GM12865 (cell line): ENCODE results near the gene PAX2.

Source experiments
- DNase-seq: peaks from one replicate; pipeline ENCODE4 v3.0.0; 2010; ENCODE audit warnings: low read depth
- H3K4me3 ChIP-seq: 2 replicates; pipeline ENCODE4 v1.5.1; 2011; ENCODE audit warnings: mild to moderate bottlenecking, low read depth, low read length, control low read depth
- CTCF ChIP-seq: IDR thresholded peaks from 2 replicates; pipeline ENCODE4 v1.5.1; 2011; ENCODE audit warnings: low read length, control low read depth, low read depth, inconsistent platforms; ENCODE audit not compliant: insufficient read depth; ENCODE audit errors: missing control alignments

PAX2 gene

GRCh38 chr10:100774223-100774622 lies 28.8 kb downstream of the PAX2 start:
- no peak for TF ChIP-seq CTCF
- no peak for DNase-seq
- H3K4me3 ChIP-seq, result no peak overlapping the region

GRCh38 chr10:100774876-100775275 lies 29.5 kb downstream of the PAX2 start:
- no peak overlapping the region for H3K4me3 ChIP-seq
- no peak for TF ChIP-seq CTCF
- no peak for DNase-seq

- no peak for DNase-seq
- no peak for TF ChIP-seq CTCF
These were observed 30.0 kb downstream of the PAX2 start for GRCh38 chr10:100775386-100775785.

GRCh38 chr10:100775871-100776270 lies 30.5 kb downstream of the PAX2 start:
- TF ChIP-seq CTCF, result no peak
- DNase-seq, result no peak
- H3K4me3 ChIP-seq, result no peak overlapping the region

More at GRCh38 chr10:100775386-100775785, 30.0 kb downstream of the PAX2 start:
- no peak overlapping the region for H3K4me3 ChIP-seq

GRCh38 chr10:100776671-100777070 lies 31.3 kb downstream of the PAX2 start:
- DNase-seq, result no peak
- no peak for TF ChIP-seq CTCF
- no peak overlapping the region for H3K4me3 ChIP-seq

- H3K4me3 ChIP-seq, result no peak overlapping the region
- no peak for DNase-seq
- TF ChIP-seq CTCF, result no peak
These were observed 33.9 kb downstream of the PAX2 start for GRCh38 chr10:100779329-100779728.

GRCh38 chr10:100780324-100780723 lies 34.9 kb downstream of the PAX2 start:
- no peak for TF ChIP-seq CTCF
- no peak for DNase-seq
- no peak overlapping the region for H3K4me3 ChIP-seq
